Measurements from ENCODE around the gene APEX1. TPM values are rescaled to one million over a fixed set of nuclear protein-coding genes. Genes with fewer than 3 reads are reported as not detected.

The APEX1 gene
- polyA plus RNA-seq, 4 donors, result 318 to 344 (median 328) TPM

Other genes starting within 250 kb of the APEX1 start
- gene OR11H6, start 231.5 kb upstream of the APEX1 start, polyA plus RNA-seq (ENCODE audit: insufficient read length in 4 of 4), result not detected
- gene OR11H7, start 226.2 kb upstream of the APEX1 start, polyA plus RNA-seq (ENCODE audit: insufficient read length in 4 of 4), result under 1 TPM; 0.23 to 0.39 (median 0.30) TPM
- not detected for gene OR11H4, start 215.9 kb upstream of the APEX1 start, polyA plus RNA-seq (ENCODE audit: insufficient read length in 4 of 4)
- 10 to 100 TPM; 25.4 to 27.5 (median 26.9) TPM for gene TTC5, start 149.3 kb upstream of the APEX1 start, polyA plus RNA-seq (ENCODE audit: insufficient read length in 4 of 4)
- 100 to 1,000 TPM; 115 to 132 (median 117) TPM for gene CCNB1IP1, start 121.9 kb upstream of the APEX1 start, polyA plus RNA-seq (ENCODE audit: insufficient read length in 4 of 4)
- gene PARP2, start 111.6 kb upstream of the APEX1 start, polyA plus RNA-seq (ENCODE audit: insufficient read length in 4 of 4), result 10 to 100 TPM; 45.2 to 63.2 (median 55.0) TPM
- 10 to 100 TPM; 14.4 to 22.5 (median 17.6) TPM for gene TEP1, start 41.7 kb upstream of the APEX1 start, polyA plus RNA-seq (ENCODE audit: insufficient read length in 4 of 4)
- gene KLHL33, start 19.1 kb upstream of the APEX1 start, polyA plus RNA-seq (ENCODE audit: insufficient read length in 4 of 4), result under 1 TPM; 0.30 to 0.54 (median 0.49) TPM
- 10 to 100 TPM; 42.0 to 59.7 (median 48.8) TPM for gene OSGEP, start 414 bp upstream of the APEX1 start, polyA plus RNA-seq (ENCODE audit: insufficient read length in 4 of 4)
- gene PIP4P1, start 6.2 kb downstream of the APEX1 start, polyA plus RNA-seq (ENCODE audit: insufficient read length in 4 of 4), result 10 to 100 TPM; 34.1 to 38.0 (median 36.4) TPM
- 10 to 100 TPM; 58.0 to 95.0 (median 65.5) TPM for gene PNP, start 14.2 kb downstream of the APEX1 start, polyA plus RNA-seq (ENCODE audit: insufficient read length in 4 of 4)
- under 1 TPM in 2 of 4 donors, not detected in 2; 0.30 to 0.43 TPM for gene RNASE10, start 50.3 kb downstream of the APEX1 start, polyA plus RNA-seq (ENCODE audit: insufficient read length in 4 of 4)
- not detected for gene RNASE9, start 105.8 kb downstream of the APEX1 start, polyA plus RNA-seq (ENCODE audit: insufficient read length in 4 of 4)
- not detected for gene RNASE11, start 132.8 kb downstream of the APEX1 start, polyA plus RNA-seq (ENCODE audit: insufficient read length in 4 of 4)
- gene RNASE12, start 136.2 kb downstream of the APEX1 start, polyA plus RNA-seq (ENCODE audit: insufficient read length in 4 of 4), result not detected
- not detected for gene OR6S1, start 186.5 kb downstream of the APEX1 start, polyA plus RNA-seq (ENCODE audit: insufficient read length in 4 of 4)
- gene RNASE4, start 229.3 kb downstream of the APEX1 start, polyA plus RNA-seq (ENCODE audit: insufficient read length in 4 of 4), result 1 to 10 TPM; 1.7 to 6.5 (median 2.6) TPM
- 1 to 10 TPM; 2.8 to 4.0 (median 3.8) TPM for gene ANG, start 233.5 kb downstream of the APEX1 start, polyA plus RNA-seq (ENCODE audit: insufficient read length in 4 of 4)

Measured in right renal pelvis (tissue), 4 donors.